Globus pallidus (tissue), 1 donor: ENCODE measurements around the gene RAP1GAP2.
A peak's percentile ranks its signal among the peaks of the same experiment; 100 is the strongest.
"Not testable (repeated sequence)": the region's sequence is repeated elsewhere in the genome, so short reads cannot be mapped to it uniquely, and the experiment has no call there.

Experiments used
- DNase-seq: peaks from one replicate; pipeline ENCODE4 v3.0.0-alpha.2; 2015; ENCODE audit warnings: low spot score

The RAP1GAP2 gene

DNA sequence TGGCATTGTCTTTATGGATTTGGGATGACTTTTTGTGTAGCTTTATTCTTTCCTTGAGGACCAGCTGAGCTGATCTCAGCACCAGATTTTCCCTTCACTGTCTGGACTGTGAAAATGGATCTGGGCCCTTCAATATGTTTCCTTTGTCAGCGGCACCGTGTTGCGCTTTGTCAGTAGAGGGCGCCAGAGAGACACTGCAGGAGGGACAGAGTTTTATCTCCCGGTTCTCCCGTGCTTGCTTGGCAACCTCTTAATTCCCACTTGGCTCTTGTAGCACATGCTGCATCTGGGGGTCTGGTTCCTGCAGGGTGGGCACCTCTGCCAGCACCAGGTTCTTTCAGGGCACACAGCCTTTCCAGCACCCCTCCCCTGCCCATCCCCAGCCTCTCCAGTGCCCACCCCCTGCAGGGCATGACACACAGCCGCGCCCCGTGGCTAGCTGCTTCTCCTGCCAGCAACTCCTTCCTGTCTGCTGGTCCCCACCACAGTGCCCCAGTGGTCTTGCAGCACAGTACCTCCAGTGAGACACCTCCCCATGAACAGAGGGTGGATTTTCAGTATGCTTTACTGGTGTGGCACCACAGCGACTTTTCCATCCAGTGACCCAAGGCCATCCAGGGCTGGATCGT is 247.6 kb downstream of the RAP1GAP2 start:
- no peak for DNase-seq

DNA sequence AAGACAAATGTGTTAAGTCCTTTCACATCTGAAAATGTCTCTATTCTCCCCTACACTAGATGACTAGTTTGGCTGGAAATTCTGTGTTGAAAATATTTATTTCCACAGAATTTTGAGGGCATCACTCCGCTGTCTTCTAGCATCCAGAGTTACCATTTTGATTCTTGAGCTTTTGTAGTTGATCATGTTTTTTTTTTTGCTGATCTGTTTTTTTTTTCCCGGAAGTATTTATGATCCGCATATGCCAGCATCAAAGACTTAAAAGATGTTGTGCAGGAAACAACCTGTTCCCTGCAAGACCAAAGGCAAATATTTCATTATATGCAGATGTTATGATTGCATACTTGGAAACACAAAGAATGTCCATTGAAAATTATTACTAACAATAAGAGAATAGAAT is 250.5 kb downstream of the RAP1GAP2 start:
- DNase-seq = no peak

- DNase-seq = peak; percentile 100
Measured at GRCh38 chr17:3048727-3049471, 252.7 kb downstream of the RAP1GAP2 start.

DNA sequence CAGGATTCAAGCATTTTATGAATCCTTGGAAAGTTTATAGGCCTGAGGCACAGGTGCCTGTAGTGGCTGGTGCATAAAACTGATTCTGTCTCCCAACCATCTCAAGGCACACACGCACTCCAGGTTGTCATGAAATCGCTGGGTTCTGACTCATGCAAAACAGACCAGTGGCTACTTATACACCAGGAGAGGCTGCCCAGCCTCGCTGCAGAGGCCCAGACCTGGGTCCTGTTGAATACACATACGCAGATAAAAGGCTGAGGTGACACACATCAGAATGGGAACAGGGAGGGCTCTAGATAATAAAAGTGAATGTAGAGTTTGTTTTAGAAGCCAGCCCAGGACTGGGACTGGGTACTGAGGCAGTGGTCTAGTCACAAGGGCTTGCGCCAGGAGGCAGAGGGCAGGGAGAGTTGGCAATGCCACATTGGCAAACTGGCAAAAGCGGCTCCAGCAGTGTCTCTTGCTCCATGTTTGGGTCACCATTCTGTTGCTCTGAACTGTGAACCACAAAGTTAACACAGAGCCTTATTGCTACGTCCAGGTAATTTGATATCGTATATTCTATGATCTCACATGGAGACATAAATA is 253.6 kb downstream of the RAP1GAP2 start:
- no peak for DNase-seq

DNA sequence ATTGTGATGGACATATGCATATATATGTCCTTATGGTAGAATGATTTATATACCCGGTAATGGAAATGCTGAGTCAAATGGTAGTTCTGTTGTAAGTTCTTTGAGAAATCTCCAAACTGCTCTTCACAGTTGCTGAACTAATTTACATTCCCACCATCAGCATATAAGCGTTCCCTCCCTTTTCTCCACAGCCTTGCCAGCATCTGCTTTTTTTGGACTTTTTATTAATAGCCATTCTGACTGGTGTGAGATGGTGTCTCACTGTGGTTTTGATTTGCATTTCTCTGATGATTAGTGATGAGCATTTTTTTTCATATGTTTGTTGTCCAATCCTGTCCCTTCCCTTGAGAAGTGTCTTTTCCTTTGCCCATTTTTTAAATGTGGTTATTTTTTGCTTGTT is 258.6 kb downstream of the RAP1GAP2 start:
- DNase-seq = not testable (repeated sequence)

- DNase-seq = not testable (repeated sequence)
Measured at GRCh38 chr17:3062824-3063377, 266.7 kb downstream of the RAP1GAP2 start.

DNA sequence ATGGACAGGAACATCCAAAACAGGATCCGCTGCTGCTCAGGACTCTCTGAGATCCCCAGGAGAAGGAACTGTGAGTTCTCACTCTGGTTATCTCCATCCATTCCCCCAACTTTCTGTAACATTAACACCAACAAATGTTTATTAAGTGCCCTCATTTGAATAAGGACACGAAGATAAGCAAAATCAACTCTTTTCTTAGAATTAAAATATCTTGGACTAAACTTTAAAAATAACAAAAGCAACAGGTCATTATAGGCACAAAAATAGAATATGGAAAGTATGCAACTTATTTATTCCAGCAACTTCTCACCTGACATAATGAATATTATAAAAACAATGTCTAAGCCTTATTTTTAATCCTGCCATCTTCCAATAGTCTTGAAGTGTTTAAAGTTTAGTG is 267.3 kb downstream of the RAP1GAP2 start, which contains the start of gene OR1D5:
Gene OR1D5 (minus strand): TSS at position 101 of the 400 bp plus-strand sequence. CDS start 0 bp downstream, at position 101.
- not testable (repeated sequence) for DNase-seq

DNA sequence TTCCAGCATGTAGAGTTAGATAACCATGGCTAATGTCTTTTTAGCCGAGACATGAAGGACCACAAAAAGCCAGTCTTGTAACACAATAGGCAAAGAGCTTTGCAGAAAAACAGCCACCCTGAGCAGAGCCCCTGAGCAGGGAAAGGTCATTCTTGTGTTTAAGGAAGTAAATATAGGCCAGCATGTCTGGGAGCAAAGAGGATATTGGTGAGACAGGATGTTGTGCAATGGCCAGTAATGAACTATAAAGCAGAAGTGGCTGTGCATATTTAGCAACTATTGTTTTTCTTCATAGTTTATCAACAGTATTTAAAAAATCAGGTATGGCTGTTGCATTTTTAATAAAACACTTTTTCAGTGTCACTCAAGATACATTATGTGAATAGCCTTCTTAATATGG is 269.0 kb downstream of the RAP1GAP2 start:
- peak; percentile 38 for DNase-seq

GRCh38 chr17:3073850-3074249 is 277.6 kb downstream of the RAP1GAP2 start:
- DNase-seq = not testable (repeated sequence)
